B cell (primary cell): ENCODE data around the gene ITSN2. TPM values are rescaled to one million over a fixed set of nuclear protein-coding genes. Genes with fewer than 3 reads are reported as not detected.

Experiments
- ATAC-seq: fragments of 200-7000 bp; cut with Tn5 transposase; one replicate; pipeline ENCODE4 v1.10.0; 2021; ENCODE audit warnings: low read depth, mild to moderate bottlenecking, moderate number of reproducible peaks, moderate library complexity
- CTCF ChIA-PET: fragments of 350-600 bp; sonication (Branson Sonifier 250); formaldehyde crosslinking; loops from one replicate; lab custom pipeline; 2021; ENCODE audit warnings: antibody characterized with exemption, inconsistent platforms; lab: Charles Lee
- POLR2A ChIA-PET: fragments of 350-600 bp; sonication (Branson Sonifier 250); formaldehyde crosslinking; loops from one replicate; lab custom pipeline; 2021; ENCODE audit warnings: antibody characterized with exemption; lab: Charles Lee
- DNase-seq: peaks from one replicate; pipeline ENCODE4 v3.0.0; 2013
- H2AFZ ChIP-seq: 2 replicates; pipeline ENCODE4 v1.6.1; 2012; ENCODE audit warnings: mild to moderate bottlenecking, low read depth, low read length; ENCODE audit not compliant: insufficient read depth, poor library complexity, severe bottlenecking
- H3K27ac ChIP-seq, 2 donors: 1 replicate in 1 of 2; 2 replicates in 1 of 2; pipeline ENCODE4 v1.5.1; 2012 to 2013; ENCODE audit warnings: low read length in 2 of 2, mild to moderate bottlenecking in 2 of 2, moderate library complexity in 1 of 2
- H3K27me3 ChIP-seq, 4 experiments: fragments of 200-600 bp in 1 of 4; sonication (generic) in 1 of 4; replicated peaks in 1 of 4; 1 replicate in 2 of 4; 2 replicates in 2 of 4; pipeline versions ENCODE4 v1.6.1 to v1.7.0; 2013 to 2016; ENCODE audit warnings: low read length in 3 of 4, mild to moderate bottlenecking in 2 of 4, mixed read lengths in 1 of 4, moderate library complexity in 1 of 4; ENCODE audit not compliant: insufficient read depth in 4 of 4, control insufficient read depth in 3 of 4; ENCODE audit errors: control extremely low read depth in 1 of 4
- H3K36me3 ChIP-seq, 2 experiments: replicated peaks in 1 of 2; 1 replicate in 1 of 2; 2 replicates in 1 of 2; pipeline versions ENCODE4 v1.6.1 to v1.7.1; 2013; ENCODE audit warnings: low read length in 1 of 2; ENCODE audit not compliant: insufficient read depth in 2 of 2, control insufficient read depth in 1 of 2; ENCODE audit errors: control extremely low read depth in 1 of 2, extremely low read depth in 1 of 2
- H3K4me1 ChIP-seq, 2 donors: fragments of 200-600 bp in 1 of 2; sonication (generic) in 1 of 2; 1 replicate in 1 of 2; 2 replicates in 1 of 2; pipeline versions ENCODE4 v1.5.1 to v1.6.1; 2013 to 2017; ENCODE audit warnings: low read length in 2 of 2; ENCODE audit not compliant: control insufficient read depth in 2 of 2, insufficient read depth in 2 of 2
- H3K4me2 ChIP-seq: replicated peaks from 2 replicates; pipeline ENCODE3; 2012; ENCODE audit warnings: mild to moderate bottlenecking, low read depth, low read length; ENCODE audit not compliant: poor library complexity, severe bottlenecking
- H3K4me3 ChIP-seq, 5 experiments: fragments of 200-600 bp in 1 of 5; sonication (generic) in 1 of 5; 1 replicate in 3 of 5; 2 replicates in 2 of 5; pipeline versions ENCODE4 v1.5.1 to v1.7.0; 2011 to 2016; ENCODE audit warnings: low read length in 4 of 5, mild to moderate bottlenecking in 4 of 5, low read depth in 2 of 5, control low read depth in 1 of 5, moderate library complexity in 1 of 5; ENCODE audit not compliant: insufficient read depth in 1 of 5; ENCODE audit errors: control extremely low read depth in 1 of 5, extremely low read depth in 1 of 5
- H3K79me2 ChIP-seq: fragments of 200-600 bp; sonication (generic); one replicate; pipeline ENCODE4 v1.6.0; 2016; ENCODE audit warnings: low read length; ENCODE audit not compliant: control insufficient read depth, insufficient read depth
- H3K9ac ChIP-seq: fragments of 200-600 bp; sonication (generic); 2 replicates; pipeline ENCODE4 v1.6.1; 2017; ENCODE audit warnings: mild to moderate bottlenecking, low read length, moderate library complexity
- H3K9me3 ChIP-seq, 3 donors: one replicate each; pipeline versions ENCODE4 v1.6.1 to v1.7.1; 2013; ENCODE audit warnings: low read length in 2 of 3; ENCODE audit not compliant: control insufficient read depth in 2 of 3, insufficient read depth in 1 of 3; ENCODE audit errors: control extremely low read depth in 1 of 3
- H4K20me1 ChIP-seq: 2 replicates; pipeline ENCODE4 v1.6.0; 2012; ENCODE audit warnings: mild to moderate bottlenecking, low read length; ENCODE audit not compliant: insufficient read depth, control insufficient read depth, poor library complexity, severe bottlenecking
- H3K27ac Mint-ChIP-seq: one replicate; pipeline ENCODE4 v1.8.0; 2021; ENCODE audit warnings: mixed read lengths
- H3K27me3 Mint-ChIP-seq: one replicate; pipeline ENCODE4 v1.8.0; 2021; ENCODE audit warnings: mixed read lengths
- H3K4me1 Mint-ChIP-seq: one replicate; pipeline ENCODE4 v1.8.0; 2021; ENCODE audit warnings: mixed read lengths
- H3K4me3 Mint-ChIP-seq: one replicate; pipeline ENCODE4 v1.8.0; 2021; ENCODE audit warnings: mixed read lengths
- H3K9me3 Mint-ChIP-seq: one replicate; pipeline ENCODE4 v1.8.0; 2022; ENCODE audit warnings: mixed read lengths; ENCODE audit not compliant: insufficient read depth
- EZH2 ChIP-seq: IDR thresholded peaks from 2 replicates; pipeline ENCODE4 v1.6.1; 2012; ENCODE audit warnings: borderline replicate concordance, low read depth, mild to moderate bottlenecking, moderate library complexity, low read length; ENCODE audit not compliant: insufficient read depth, poor library complexity, severe bottlenecking
- WGBS: methylation state at CpG from one replicate; pipeline ENCODE4 v1.1.5; 2013; ENCODE audit warnings: missing lambda C conversion rate; ENCODE audit not compliant: insufficient coverage; 5-methylcytosine and 5-hydroxymethylcytosine counted together
- intact Hi-C: fragments of 100-400 bp; cut with micrococcal nuclease; formaldehyde crosslinking; loops from one replicate; pipeline ENCODE4 v1.10.0; 2022
- polyA plus RNA-seq: library from polyadenylated mRNA; depleted of rRNA; stranded (reverse); fragments of >200 nt; gene quantifications from 2 replicates; pipeline ENCODE4 v1.2.3, GENCODE V29; 2012
- total RNA-seq, 2 donors: library from RNA; stranded (reverse); fragments of 120-200 nt in 1 of 2; gene quantifications; 1 replicate in 1 of 2; 2 replicates in 1 of 2; pipeline versions ENCODE4 v1.2.3 to v1.2.4, GENCODE V29; 2013 to 2022
- TF ChIP-seq, protein P1 (sequence below): fragments of 200-600 bp; IDR thresholded peaks from one replicate; pipeline ENCODE4 v1.8.0; 2022; ENCODE audit warnings: antibody characterized with exemption, mild to moderate bottlenecking

ITSN2 gene
- total and polyA plus RNA-seq, 2 donors (not counting 1 experiment from before 2014, with no cell fraction given), result 107 to 200 TPM

DNA sequence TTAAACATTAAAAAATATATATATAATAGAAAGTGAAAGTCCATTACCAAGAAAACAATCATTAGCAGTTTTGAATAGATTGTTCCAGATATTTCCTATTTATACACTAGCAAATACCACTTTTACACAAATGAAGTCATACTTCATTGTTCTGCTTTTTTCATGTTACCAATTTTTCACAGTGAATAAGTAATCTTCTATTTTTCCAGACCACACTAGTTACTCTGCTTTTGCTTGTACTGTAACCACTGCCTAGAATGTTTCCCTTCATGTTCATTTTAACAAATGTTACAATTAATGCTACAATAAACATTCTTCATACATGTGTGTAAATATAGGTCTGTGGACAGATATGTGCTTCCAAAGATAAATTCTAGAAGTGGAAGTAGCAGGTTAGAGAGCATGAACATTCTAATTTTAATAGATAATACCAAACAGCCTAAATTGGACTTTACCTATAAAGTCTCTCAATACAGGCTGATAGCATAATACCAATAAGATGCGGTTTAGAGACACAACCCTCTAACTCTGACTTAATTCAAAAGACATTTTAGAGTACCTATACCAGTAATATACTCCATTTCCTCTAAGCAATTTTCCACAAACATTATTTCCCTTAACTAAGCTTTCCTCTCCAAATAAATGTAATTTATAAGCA lies 17.0 kb downstream of the ITSN2 start:
- Histone ChIP-seq H3K36me3 (peaks cover 0 to 2% of the 10 kb centered on the region in 2 experiments), H3K4me1 (peaks cover 73 to 81% of the 10 kb centered on the region in 2 donors), H3K79me2 (peaks cover 99% of the 10 kb centered on the region), H3K4me2 (peak overlapping the region; percentile 72), H3K27me3 (no peaks in the 10 kb centered on the region), H2AFZ (no peak overlapping the region), H3K4me3 (peak overlapping the region in 2 of 5 experiments; percentile 5 to 54), H4K20me1 (peaks cover 55% of the 10 kb centered on the region), H3K9me3 (no peaks in the 10 kb centered on the region), H3K27ac (peak overlapping the region; percentile 63 to 82), H3K9ac (peak overlapping the region; percentile 42)
- peak; percentile 58 for ATAC-seq
- peaks cover 76% of the 10 kb centered on the region for H3K4me1 Mint-ChIP-seq
- CTCF ChIA-PET, result no interaction called here
- peak overlapping the region; percentile 70 for H3K27ac Mint-ChIP-seq
- no peaks in the 10 kb centered on the region for H3K27me3 Mint-ChIP-seq
- H3K4me3 Mint-ChIP-seq, result peak overlapping the region; percentile 66
- no CpG with 5 or more reads among the region's 1 CpG for WGBS
- POLR2A ChIA-PET, result interaction anchor here (0.6 kb wide), 1 partner anchor 101 kb away, joined by 3 read pairs; no protein-coding TSS in a partner anchor
- H3K9me3 Mint-ChIP-seq, result no peaks in the 10 kb centered on the region
- intact Hi-C loops, result loop anchor here (2.0 kb wide), 2 partner anchors 15 kb away; no protein-coding TSS in a partner anchor
- TF ChIP-seq, protein P1, sequence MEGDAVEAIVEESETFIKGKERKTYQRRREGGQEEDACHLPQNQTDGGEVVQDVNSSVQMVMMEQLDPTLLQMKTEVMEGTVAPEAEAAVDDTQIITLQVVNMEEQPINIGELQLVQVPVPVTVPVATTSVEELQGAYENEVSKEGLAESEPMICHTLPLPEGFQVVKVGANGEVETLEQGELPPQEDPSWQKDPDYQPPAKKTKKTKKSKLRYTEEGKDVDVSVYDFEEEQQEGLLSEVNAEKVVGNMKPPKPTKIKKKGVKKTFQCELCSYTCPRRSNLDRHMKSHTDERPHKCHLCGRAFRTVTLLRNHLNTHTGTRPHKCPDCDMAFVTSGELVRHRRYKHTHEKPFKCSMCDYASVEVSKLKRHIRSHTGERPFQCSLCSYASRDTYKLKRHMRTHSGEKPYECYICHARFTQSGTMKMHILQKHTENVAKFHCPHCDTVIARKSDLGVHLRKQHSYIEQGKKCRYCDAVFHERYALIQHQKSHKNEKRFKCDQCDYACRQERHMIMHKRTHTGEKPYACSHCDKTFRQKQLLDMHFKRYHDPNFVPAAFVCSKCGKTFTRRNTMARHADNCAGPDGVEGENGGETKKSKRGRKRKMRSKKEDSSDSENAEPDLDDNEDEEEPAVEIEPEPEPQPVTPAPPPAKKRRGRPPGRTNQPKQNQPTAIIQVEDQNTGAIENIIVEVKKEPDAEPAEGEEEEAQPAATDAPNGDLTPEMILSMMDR, result no peak
- no peak for TF ChIP-seq EZH2
- DNase-seq, result peak; percentile 39
